Limb (tissue), 2 donors: Measurements from ENCODE around the gene CENPM.

Source experiments
- DNase-seq, 2 donors: peaks; one replicate each; pipeline ENCODE4 v3.0.0-alpha.2; 2016; ENCODE audit errors: extremely low spot score in 2 of 2

CENPM gene

DNA sequence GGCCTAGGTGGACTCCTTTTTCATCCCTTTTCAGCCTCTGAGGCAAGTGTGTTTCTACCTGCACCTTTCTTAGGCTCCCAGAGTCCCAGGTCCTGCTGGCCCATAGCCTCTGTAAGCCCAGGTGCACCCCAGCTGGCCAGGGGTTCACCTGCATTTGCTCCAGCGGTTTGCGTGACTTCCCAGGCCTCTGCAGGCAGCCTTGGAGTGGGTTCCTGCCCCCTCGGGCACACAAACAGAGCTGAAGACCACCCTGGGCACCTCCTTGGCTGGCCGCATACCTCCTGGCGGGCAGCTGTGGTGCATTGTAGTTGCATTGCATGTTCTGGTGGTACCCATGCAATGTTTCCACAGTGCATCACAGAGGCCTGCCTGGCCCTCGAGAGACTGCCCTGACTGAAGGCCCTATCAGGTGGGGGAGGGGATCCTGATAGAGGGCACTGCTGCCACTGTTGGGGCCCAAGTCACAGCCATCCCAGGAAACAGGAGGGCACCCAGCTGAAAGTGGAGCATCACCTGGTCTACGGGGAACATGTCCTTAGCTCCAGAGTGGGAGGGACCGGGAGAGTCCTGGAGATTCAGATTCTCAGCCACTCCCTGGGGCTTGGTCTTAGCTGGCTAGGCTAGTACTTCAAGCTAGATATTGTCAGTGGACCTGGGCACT, 46.2 kb downstream of the CENPM start:
- DNase-seq = no peak

DNA sequence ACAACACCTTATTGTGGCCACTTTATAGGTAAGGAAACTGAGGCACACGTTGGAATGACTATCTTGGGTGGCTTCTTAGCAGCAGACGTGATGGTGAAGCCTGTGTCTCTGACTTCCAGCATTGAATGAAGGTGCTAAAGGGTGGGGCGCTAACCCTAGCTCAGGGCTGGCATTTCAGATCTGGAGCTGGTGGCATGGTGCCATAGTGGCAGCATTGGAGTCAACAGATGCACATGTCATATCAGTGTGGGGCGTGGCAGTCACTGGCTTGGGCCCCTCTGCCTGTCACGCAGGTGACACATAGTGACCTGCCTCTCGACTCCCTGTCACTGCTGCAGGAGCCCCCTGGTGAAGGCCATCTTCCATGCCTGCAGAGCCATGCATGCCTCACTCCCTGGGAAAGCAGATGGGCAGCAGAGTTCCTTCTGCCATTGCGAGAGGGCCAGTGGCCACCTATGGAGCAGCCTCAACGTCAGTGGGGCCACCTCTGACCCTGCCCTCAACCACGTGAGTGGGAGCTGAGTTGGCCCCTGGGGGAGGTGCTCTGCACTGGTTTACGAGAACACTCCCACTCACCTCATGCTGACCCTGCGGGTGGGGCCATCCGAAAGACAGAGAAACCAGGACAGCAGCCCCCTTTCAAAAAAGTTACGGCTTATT, 46.8 kb downstream of the CENPM start:
- no peak for DNase-seq

DNA sequence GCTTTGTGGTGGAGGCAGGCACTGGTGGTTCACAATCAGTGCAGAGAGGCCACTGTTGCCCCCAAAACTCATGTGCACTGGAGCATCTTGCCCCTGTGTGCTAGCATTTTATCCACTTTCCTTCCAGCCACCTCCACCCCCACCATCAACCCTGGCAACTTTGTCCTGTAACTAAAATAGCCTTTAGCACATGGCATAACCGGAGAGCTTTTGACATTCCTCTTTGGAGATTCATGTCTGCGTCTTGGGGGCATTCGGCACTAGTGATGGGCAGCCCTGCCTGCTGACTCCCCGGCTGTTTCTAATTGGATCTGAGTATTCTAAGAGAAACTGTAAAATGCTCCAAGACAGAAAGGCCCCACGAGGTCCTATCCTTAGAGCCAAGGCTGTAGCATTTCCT, 47.8 kb downstream of the CENPM start:
- no peak for DNase-seq

DNA sequence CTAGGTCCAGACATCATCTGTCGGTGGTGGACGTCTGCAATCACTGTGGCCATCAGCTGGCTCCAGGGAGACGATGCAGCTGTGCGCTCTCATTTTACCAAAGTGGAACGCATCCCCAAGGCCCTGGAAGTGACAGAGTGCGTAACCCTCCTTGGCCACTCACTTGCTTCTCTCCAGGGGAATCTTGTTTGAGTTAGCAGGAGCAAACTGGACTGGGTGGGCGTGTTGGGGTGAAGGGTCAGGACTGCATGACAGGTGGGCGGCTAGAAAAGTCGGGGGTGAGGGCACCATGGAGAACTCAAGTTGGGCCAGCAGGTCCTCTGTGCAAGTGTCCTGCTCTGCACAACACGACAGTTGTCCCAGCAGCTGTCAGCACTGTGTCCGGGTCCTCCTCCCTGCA, 48.3 kb downstream of the CENPM start:
- no peak for DNase-seq

DNA sequence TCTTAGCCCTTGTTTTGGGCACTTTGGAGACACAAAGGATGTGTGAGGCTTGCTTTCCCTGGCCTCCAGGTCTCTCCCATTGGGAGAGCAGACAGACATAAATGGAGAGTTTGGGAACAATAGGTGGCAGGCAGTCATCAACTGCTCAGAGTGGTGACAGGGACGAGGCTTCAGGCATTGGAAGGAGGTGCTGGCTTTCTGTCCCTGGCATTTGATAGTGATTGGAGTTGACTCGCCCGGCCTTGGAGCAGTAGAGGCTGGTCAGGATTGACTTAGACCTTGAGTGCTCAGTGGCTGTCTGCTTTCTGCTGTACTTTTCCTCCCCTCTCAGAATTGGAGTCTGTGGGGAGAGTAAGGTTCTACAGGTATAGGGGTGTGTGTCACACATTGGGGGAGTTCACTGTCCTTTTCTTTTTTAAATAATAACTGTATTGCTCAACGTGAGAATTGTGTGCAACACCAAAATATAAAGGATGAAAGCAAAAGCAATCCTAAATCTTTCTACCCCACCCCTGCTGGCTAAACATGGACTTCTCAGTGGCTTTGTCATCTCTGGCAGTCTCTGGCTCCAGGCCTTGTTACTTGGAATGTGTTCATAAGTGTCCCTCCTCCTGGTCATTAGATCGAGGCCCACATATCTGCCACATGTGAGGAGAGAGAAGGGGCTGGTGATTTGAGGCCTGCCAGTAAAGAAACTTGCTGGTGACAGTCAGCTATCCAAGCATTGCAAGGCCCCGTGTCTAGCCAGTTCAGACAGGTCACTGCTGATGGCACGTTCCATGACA, 53.2 kb downstream of the CENPM start:
- no peak for DNase-seq

DNA sequence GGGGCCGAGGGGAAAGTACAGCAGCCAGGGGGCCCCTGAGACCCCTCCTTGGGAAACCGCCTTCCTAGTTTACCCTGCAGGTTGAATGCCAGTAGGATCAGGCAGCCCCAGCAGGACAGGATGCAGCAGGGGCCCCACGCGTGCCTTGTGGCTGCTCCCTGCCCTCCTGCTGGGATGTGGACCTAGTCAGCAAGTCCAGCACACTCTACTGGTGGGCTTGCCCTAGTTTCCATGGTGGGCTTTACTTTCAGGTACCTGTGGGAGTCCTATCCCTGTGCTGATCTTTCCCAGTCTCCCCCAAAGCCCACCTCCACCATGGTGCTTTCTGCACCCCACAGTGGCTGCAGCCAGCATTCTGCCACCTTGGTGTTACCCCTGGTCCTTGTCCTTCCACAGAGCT, 54.2 kb downstream of the CENPM start:
- no peak for DNase-seq

DNA sequence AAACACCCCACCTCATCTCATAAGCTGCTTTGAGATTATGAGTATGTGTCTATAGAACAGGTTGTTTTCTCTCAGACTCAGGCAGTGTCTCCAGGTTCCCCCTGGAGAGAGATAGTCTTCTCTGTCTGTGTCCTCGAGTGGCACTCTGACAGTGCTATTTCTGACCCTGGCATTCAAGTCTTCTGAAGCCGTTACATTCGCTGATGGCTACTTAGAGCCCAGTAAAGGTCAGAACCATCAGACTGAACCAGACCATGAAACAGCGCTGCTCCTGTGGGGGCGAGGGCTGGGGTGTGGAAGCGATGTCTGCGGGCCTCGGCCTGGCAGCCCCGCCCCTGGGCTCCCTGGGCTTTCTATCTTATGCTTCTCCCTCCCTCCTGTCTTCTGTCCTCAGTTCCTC, 55.5 kb downstream of the CENPM start:
- no peak for DNase-seq
